Left ventricle myocardium inferior (tissue), 1 donor: ENCODE data around the gene TRAK1. TPM values are rescaled to one million over a fixed set of nuclear protein-coding genes. Genes with fewer than 3 reads are reported as not detected.
A peak's percentile ranks its signal among the peaks of the same experiment; 100 is the strongest.

ENCODE experiments used
- DNase-seq: peaks from one replicate; pipeline ENCODE4 v3.0.0-alpha.2; 2020
- H3K27ac ChIP-seq: fragments of 200-600 bp; replicated peaks from 2 replicates; pipeline ENCODE4 v1.8.0; 2021
- H3K27me3 ChIP-seq: fragments of 200-600 bp; 2 replicates; pipeline ENCODE4 v1.8.0; 2021; ENCODE audit warnings: low read depth
- H3K36me3 ChIP-seq: fragments of 200-600 bp; 2 replicates; pipeline ENCODE4 v1.8.0; 2021
- H3K4me1 ChIP-seq: fragments of 200-600 bp; 2 replicates; pipeline ENCODE4 v1.8.0; 2021
- H3K4me3 ChIP-seq: fragments of 200-600 bp; 2 replicates; pipeline ENCODE4 v1.8.0; 2021; ENCODE audit warnings: mild to moderate bottlenecking, moderate library complexity
- H3K9me3 ChIP-seq: fragments of 200-600 bp; replicated peaks from 2 replicates; pipeline ENCODE4 v1.8.0; 2021
- CTCF ChIP-seq: fragments of 200-600 bp; IDR thresholded peaks from 2 replicates; pipeline ENCODE4 v1.8.0; 2021; ENCODE audit warnings: antibody characterized with exemption, mild to moderate bottlenecking, borderline replicate concordance
- intact Hi-C: fragments of 100-400 bp; cut with micrococcal nuclease; formaldehyde crosslinking; loops from one replicate; pipeline ENCODE4 v1.11.0; 2022
- total RNA-seq: library from RNA; stranded (reverse); fragmentation: NEBNext Ultra II Directional; extraction: Animal tissue kit (Norgen Biotek cat#: 25700); gene quantifications from one replicate; pipeline ENCODE4 v1.2.1, GENCODE V29; 2021
- donor health status: DM: no; HTN: yes; CAD: no; lungs with severe emphysema.

The TRAK1 gene
- total RNA-seq, 1 donor from 2014 or later: 264 TPM

- Histone ChIP-seq H3K36me3 (no peaks in the 10 kb centered on the region), H3K4me1 (peaks cover 100% of the 10 kb centered on the region), H3K4me3 (no peak overlapping the region), H3K27me3 (no peaks in the 10 kb centered on the region), H3K9me3 (no peaks in the 10 kb centered on the region), H3K27ac (peak overlapping the region; percentile 94)
- no peak for TF ChIP-seq CTCF
- no peak for DNase-seq
- intact Hi-C loops: no loop called here
Observed at GRCh38 chr3:42070089-42070488, 21.1 kb upstream of the TRAK1 start.

DNA sequence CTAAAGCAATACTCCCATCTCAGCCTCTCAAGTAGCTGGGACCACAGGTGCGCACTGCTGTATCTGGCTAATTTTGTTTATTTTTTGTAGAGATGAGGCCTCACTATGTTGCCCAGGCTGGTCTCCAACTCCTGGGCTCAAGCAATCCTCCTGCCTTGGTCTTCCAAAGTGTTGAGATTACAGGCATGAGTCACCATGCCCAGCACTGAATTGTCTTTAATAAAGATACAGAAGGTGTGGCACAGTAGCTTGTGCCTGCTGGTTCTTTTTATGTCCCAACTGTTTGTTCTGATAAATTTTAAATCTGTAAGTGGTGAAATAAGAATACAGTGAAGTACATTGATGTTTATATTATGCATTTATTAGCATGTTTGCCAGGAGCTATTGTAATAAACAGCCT, 20.6 kb upstream of the TRAK1 start:
- Histone ChIP-seq H3K4me3 (no peak overlapping the region), H3K36me3 (no peaks in the 10 kb centered on the region), H3K4me1 (peaks cover 100% of the 10 kb centered on the region), H3K27ac (peak overlapping the region; percentile 94), H3K27me3 (no peaks in the 10 kb centered on the region), H3K9me3 (no peaks in the 10 kb centered on the region)
- intact Hi-C loops: no loop called here
- no peak for DNase-seq
- no peak for TF ChIP-seq CTCF

- no peak for TF ChIP-seq CTCF
- H3K4me3 ChIP-seq: peak overlapping the region; percentile 55
- H3K27me3 ChIP-seq: no peaks in the 10 kb centered on the region
- peaks cover 5% of the 10 kb centered on the region for H3K9me3 ChIP-seq
- no peaks in the 10 kb centered on the region for H3K36me3 ChIP-seq
- intact Hi-C loops: no loop called here
- H3K4me1 ChIP-seq: peaks cover 95% of the 10 kb centered on the region
- peak; percentile 81 for DNase-seq
- H3K27ac ChIP-seq: peak overlapping the region; percentile 94
Observed at GRCh38 chr3:42071904-42072812, 19.0 kb upstream of the TRAK1 start.

GRCh38 chr3:42072831-42073301, 18.3 kb upstream of the TRAK1 start:
- H3K4me3 ChIP-seq: peak overlapping the region; percentile 55

GRCh38 chr3:42077785-42078184, 13.4 kb upstream of the TRAK1 start:
- Histone ChIP-seq H3K4me3 (no peak overlapping the region), H3K27me3 (no peaks in the 10 kb centered on the region), H3K27ac (peak overlapping the region; percentile 78), H3K9me3 (peaks cover 12% of the 10 kb centered on the region), H3K36me3 (no peaks in the 10 kb centered on the region), H3K4me1 (peaks cover 86% of the 10 kb centered on the region)
- intact Hi-C loops: no loop called here
- peak; percentile 42 for DNase-seq
- no peak for TF ChIP-seq CTCF

More at GRCh38 chr3:42072831-42073301, 18.3 kb upstream of the TRAK1 start:
- H3K27me3 ChIP-seq: no peaks in the 10 kb centered on the region
- TF ChIP-seq CTCF: no peak
- peak overlapping the region; percentile 94 for H3K27ac ChIP-seq
- intact Hi-C loops: no loop called here
- H3K9me3 ChIP-seq: peaks cover 5% of the 10 kb centered on the region
- H3K4me1 ChIP-seq: peaks cover 95% of the 10 kb centered on the region
- DNase-seq: no peak
- H3K36me3 ChIP-seq: no peaks in the 10 kb centered on the region
